Left kidney (tissue), 2 donors: ENCODE results near the gene C14orf119. TPM values are rescaled to one million over a fixed set of nuclear protein-coding genes. Genes with fewer than 3 reads are reported as not detected.

ENCODE experiments used
- DNase-seq: peaks from one replicate; pipeline ENCODE4 v3.0.0-alpha.2; 2013
- polyA plus RNA-seq: library from polyadenylated mRNA; unstranded; fragments of 120-200 nt; gene quantifications from one replicate; pipeline ENCODE4 v1.2.1, GENCODE V29; 2013; ENCODE audit not compliant: insufficient read length

Gene C14orf119
- polyA plus RNA-seq, 1 donor, result 76.1 TPM

DNA sequence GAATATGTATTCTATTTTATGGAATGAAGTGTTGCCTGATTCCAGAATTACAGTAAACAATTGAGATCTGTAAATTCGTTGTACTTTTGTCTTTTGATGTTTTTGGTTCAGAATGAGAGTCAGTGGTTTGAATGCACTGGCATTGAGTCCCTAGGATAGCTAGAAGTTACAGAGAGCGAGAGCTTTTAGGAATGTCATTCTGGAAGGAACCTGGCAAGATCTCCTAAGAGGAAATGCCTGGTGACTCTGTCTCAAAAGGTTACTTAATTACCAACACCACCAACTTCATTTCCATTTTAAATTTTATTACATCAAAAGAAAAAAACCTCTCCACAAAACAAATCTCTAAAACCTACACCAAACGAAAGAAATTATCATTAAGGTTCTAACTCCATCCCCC, 29.7 kb downstream of the C14orf119 start:
- no peak for DNase-seq

DNA sequence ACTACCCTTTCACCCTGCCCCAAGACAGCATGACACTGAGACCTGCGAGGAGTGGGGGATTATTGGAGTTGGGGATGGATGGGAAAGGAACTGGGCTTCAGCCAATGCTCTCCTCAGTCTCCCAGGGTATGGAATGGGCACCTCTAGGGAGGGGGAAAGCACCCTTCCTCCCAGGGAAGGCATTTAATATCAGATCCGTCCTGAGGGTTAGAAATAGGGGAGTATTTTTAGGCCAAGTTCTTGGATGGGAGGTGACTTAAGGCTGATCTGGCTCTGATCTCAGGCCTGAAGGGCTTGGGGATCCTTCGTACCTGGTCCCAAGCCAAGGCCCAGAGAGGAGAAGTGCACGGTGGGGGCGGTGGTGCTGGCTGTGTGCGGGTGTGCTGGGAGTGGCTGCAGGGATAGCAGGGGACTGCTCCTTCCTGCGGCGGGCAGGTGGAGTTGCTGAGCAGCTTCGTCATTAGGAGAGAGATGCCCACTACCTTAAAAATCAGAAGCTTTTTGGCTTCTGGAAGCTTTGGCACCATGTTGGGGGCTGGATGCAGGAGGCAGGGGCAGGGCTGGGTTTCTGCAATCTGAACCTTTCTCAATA, 30.7 kb downstream of the C14orf119 start:
- no peak for DNase-seq

DNA sequence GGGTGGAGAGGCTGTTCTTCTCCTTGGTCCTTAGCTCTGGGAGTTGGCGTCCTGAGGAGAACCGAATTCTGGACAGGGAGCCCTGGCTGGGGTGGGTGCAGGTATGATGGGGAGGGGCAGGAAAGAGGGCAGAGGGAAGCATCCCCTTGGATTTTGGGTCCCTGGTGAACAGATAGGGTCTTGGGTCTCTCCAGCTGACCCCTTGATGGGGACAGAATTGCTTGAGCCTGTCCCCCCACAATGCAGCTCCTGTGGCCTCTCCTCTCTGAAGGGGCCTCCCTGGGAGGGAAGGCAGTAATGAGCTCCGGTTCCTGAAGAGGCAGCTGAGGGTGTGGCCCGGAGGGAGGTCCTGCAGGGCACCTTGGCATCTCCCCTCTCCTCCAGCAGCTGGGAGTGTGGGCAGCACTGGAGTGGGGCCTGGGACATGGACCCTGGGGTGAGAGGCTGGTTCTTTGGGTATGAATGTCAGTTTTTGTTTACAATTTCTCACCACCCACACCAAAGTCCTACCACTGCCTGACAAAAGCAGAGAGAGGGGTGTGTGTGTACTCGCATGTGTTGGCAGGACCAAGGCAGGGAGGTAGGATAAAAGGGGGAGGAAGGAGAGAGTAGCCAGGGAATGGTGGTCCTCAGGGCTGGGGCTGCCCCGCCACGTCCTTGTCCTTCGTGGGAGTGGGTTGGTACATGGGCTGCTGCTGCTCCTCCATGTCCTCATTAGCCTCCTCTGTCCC, 31.4 kb downstream of the C14orf119 start:
- DNase-seq, result no peak

DNA sequence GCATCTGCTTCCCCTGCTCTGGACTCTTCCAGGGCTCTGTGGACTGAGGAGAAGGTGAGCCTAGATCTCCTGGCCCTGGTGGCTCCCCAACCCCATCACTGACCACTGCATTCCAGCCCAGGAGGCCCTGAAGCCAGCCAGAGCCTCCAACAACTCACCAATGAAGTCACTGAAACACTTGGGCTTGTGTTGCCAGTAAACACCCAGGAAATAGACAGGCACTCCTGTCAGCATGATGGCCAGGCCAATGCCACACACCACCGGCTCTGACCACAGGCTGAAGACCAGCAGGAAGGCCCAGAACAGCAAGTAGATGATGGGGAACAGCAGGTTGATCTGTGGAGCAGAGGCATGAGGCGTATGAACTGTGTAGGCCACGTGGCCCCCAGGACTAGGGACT, 32.6 kb downstream of the C14orf119 start:
- DNase-seq, result no peak

DNA sequence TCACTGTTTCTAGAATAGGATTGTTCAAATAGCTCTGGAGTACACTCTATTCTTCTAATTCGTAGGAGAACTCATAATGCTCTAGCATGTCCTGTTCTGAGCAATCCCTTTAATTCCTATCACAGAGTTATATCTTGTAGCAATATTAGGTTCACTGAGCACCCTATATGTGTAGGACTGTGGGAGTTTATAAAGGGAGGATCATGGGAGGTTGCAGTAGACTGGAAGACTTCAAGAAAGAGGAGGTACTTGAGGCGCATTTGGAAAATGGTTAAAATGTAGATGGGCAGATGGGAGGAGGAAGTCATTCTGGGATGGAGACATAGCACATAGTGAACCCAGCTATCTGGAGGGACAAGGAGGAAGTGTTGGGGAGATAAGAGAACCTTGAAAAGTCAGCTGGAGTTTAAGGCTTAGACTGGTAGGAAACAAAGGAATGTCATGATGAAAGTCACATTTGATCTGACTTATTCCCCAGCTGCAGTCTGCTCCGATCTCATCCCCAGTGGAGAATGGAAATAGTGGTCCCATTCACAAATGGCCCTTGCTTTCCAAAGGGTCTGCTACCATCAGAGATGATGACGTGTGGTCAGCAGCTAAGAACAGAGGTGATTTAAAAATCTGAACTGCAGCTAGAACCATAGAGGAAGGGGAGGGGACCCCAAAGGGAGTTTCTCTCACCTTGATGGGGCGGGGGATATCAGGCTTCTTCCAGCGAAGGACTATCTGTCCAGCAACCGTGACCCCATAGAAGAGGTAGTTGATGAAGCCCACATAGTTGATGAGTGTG, 33.9 kb downstream of the C14orf119 start:
- no peak for DNase-seq

DNA sequence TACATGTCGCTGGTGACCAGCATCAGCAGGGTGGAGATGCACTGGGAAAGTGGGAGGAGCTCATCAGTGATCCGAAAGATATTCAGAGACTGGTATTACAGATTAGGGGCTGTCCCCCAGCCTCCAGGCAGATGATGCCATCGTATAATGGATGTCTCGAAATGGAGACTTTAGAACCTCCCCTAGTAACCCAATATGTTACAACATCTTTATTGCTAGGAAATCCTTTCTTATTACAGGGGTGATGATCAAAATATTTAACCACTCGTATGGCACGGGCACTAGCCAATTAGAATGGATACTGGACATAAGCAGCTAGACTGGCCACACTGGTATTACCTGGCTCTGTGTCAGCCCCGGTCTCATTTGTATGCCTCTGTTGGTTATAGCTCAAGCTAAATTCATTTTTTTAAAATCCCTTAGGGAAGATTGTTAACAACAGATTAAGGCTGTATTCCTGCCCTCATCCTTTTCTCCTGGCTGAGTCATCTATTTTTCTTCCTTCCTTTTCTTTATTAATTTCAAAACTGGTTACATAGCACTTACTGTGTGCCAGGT, 34.5 kb downstream of the C14orf119 start:
- DNase-seq, result no peak

DNA sequence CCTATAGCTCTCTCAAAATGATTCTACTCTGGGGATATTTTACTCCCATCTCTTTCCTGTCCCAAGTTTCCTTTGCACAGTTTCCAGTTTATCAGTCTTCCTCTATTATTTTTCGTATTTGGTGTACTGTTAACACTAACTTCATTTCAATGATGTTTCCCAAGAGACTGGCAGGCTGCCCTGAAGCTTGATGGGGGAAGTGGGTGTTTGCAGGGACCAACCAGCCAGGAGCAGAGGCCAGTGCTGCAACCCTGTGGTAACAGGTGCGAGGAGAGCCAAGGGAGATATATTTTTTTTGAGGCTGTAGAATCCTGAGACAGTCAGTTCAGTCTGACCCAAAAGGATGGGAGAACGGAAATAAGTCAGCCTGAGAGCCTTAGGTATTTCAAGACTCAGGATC, 35.6 kb downstream of the C14orf119 start:
- no peak for DNase-seq

DNA sequence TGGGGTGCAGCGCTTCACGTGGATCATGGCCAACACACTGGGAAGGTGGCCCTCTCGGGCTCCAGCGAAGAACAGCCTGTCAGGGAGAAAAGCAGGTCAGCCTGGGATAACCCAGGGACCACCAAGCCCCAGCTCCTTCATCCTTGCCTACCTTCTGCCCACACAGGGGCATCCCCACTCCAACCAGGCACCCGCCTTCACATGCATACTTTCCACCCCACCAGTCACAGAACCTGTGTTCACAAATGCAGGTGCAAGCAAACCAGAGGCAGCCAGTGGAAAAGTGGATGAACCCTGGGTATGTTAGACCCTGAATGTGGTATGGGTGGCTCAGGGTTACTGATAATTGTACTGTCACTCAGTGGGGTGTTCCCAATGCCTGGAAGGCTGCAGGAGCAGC, 36.2 kb downstream of the C14orf119 start:
- no peak for DNase-seq

DNA sequence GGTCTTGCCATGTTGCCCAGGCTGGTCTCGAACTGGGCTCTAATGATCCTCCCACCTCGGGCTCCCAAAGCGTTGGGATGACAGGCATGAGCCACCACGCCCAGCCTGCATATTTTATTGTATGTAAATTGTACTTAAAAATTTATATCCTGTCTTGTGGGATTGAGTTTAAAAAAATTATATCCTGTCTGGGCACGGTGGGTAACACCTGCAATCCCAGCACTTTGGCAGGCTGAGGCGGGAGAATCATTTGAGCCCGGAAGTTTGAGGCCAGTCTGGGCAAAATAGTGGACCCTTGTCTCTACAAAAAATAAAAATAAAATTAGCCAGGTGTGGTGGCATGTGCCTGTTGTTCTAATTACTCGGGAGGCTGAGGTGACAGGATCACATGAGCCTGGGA, 37.7 kb downstream of the C14orf119 start:
- DNase-seq, result no peak

DNA sequence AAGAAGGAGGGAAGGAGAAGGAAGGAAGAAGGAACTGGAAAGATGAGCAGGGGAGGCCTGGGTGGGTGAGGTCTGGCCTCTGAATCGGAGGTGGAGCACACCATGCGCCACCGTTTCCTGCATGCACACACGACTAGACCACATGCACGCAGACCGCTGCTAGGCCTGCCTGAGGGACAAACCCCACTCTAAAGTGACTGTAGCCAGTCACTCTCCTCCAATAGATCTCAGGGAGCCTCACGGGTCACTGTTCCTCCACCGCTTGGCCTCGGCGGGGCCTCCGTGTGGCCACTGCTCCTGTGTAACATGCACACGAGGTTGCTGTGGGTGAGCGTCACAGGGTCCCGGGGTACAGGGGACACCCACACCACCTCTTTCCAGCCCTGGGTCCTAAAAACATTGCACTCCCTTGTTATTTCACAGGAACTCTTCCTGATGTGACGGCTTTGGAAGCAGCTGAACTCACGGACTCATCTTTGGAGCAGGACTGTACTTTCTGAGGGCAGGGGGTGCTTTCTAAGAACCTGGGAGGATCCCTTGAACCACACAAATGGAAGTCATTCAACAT, 41.3 kb downstream of the C14orf119 start:
- no peak for DNase-seq

DNA sequence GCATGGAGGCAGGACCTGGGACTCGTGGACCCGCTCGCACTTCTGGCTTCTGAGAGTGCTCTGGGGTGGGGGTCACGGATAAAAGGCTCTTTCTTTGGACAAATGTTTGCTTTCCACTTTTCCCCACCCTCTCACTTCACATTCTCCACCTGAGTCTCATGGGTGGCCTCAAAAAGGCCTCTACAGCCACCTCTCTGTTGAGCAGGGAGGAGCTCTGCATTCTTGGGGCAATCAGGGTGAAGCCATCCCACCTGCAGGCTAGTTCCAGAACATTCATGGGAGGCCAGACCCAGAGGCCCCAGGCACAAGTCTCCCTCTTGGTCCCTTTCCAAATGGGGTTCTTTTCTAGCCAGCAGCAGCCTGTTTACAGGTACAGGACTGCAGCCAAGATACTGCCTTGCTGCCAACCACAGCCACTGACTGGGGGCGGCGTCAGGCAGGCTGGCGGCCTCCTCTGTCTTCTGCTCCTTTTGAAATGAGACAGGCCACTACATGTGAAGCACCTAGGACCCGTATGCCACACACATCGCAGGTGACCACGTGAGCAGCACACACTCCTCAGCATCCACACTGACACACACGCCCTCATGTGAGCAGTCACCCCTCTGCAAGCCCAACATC, 42.0 kb downstream of the C14orf119 start:
- no peak for DNase-seq

DNA sequence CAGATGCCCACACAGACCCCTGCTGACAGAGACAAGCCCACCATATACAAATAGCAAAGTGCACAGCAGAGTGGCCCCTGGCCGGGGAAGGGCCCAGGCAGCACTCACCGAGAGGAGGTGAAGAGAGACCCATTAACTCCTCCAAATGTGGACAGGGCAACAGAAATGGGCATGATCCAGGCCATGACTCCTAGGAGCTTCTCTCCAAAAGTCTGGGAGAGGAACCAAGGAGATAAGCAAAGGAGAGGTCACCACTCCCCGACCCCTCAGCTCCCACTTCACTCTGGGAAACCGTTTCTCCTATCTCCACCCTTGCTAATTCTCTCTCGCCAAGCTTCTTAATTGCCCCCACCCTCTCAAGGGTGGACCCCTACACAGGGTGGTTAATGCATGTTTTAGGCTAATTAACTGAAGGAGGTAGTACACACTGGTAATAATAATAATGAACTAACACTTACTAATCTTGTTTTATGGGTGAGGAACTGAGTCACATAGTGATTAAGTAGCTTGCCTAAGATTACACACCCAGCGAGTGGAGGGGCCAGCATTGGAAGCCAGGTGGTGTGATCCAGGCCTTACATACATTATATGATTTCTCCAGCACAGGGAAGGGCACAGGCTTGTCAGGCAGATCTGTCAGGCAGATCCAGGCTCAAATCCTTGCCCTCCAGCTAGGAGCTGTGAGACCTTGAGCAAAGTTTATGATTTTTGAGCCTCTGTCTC, 42.7 kb downstream of the C14orf119 start:
- no peak for DNase-seq

DNA sequence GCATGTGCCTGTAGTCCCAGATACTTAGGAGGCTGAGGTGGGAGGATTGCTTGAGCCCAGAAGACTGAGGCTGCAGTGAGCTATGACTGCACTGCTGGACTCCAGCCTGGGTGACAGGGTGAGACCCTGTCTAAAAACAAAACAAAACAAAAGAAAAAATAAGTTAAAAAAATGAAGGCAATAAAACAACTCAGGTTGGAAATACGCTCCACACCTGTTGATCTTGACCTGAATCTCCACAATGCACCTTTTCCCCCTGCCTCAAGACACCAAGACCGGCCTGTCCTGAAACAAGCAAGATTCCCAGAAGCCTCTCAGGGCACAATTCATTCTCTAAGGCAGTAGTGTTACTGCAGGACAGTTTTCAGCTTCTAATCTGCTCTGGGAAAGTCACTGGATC, 44.6 kb downstream of the C14orf119 start:
- no peak for DNase-seq

DNA sequence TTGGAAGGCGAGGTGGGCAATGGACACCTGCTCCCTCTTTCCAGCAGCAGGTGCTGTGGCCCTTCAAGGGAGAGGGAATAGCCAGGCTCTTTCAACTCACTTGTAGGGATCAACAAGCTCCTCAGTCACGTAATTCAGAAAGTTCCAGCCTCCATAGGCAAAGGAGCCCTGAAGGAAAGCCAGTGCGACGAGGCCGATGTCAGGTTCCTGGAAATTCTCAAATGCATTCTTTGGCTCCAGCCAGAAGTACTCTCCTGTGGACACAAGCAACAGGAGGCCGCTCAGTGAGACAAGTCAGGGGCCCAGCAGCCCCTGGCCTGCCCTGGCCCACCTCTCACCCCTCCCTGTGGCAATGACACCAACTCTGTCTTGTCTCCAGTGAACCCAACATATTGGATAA, 45.1 kb downstream of the C14orf119 start:
- DNase-seq, result no peak

DNA sequence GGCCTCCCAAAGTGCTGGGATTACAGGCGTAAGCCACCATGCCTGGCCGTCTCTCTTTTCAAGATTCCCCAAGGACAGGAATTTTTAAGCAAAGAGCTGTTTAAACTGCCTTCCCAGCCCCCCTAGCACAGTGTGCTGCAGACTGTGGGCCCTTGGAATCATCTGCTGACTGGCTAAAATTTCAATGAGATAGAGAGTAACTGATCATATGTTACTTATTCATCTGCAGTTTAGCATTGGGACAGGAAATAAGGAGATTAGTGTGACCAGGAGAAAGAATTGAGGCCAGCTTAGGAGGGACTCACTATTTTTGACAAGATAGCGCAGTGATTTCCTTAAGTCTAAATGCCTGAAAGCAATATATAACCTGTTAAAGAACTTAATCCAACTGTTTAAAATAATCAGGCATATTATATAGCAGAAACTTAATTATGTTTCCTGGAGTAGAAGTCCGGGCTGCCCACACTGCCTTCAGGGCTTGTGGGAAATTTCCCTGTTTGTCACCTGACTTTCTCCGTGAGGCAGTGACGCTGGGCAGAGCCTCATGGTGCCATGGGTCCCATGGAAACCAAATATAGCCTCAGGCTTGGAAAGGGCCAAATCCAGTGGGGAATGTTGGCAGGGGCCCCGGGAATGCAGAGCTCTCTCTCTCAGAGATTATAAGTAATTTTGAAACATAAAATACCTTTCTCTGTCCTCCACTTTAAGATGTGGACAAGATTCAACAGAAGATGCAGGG, 46.6 kb downstream of the C14orf119 start:
- no peak for DNase-seq

DNA sequence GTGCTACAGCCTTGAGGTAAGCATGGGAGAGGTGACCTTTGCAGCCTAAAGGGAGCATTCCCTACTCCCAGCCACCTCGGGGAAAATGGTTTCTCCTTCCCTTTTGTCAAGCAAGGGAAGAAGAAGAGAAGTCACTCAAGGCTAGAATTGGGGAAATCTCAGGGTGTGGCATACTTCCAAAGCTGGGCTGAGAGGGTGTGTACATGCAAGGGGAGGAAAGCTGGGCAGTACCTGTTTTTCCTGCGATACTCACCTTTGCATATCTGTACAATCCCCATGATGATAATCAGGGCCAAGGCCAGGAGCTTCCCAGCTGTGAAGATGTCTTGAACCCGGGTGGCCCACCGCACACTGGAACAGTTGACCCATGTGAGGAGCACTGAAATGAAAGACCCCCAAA, 47.5 kb downstream of the C14orf119 start:
- no peak for DNase-seq

DNA sequence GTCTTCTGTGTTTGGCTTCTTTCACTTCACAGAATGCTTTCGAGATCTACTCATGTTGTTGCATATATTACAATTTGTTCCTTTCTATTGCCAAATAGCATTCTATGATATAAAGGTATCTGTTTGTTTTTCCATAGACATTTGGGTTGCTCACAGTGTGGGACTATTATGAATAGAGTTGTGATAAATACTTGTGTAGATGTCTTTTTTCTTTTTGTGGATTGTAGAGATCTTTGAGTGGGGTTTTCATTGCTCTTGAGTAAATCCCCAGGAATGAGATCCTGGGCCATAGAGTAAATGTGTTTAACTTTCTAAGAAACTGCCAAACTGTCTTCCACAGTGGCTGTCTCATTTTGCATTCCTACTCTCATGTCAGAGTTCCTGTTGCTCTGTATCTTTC, 48.6 kb downstream of the C14orf119 start:
- DNase-seq, result no peak

DNA sequence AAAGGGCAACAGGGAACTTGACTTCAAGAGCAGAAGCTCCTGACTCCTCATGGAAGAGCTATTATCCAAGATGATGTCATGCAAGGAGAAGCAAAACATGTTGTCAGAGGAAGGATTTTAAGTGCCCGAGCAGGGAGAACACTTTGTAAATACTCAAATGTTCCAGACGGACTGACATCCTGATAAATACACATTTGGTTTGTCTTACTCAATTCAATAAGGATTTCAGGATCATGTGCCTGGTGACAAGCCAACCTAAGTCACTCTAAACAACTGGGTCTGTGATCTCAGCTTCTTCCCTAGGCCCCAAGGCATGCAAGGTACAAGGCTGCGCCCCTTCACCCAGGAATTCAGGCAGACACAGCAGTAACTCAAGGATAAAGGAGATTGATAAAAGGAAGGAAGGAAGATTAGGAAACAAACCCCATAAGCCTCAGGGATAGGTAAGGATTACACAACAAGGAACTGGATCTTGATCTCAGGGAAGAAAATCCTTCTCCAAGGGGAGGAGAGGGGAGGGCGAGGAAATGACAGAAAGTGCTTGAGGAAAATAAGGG, 50.6 kb downstream of the C14orf119 start:
- no peak for DNase-seq

DNA sequence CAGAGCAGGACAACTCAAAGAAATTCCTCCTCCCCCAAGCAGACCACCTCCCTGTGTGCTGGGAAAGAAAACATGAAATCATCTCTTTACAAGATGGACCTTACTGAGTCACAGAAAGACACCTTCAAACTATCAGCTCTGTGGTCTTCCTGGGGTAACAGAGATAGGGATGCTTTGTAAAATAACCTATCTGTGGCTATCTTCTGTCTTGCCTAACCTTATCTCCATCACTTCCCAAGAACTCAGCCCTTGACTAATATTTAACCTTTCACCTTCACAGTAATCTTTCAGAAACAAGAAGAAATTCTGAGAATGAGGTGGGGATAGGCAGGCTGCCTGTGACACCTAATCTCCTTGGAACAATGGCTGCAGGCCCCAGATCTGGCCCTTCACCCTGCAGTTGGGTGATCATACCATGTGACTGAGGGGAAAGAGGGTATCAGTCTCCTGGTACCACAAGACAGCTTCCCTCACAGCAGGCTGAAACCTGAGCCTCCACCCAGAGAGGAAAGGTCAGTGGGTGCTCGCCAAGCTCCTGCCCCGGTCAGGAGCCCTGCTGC, 51.1 kb downstream of the C14orf119 start:
- no peak for DNase-seq

DNA sequence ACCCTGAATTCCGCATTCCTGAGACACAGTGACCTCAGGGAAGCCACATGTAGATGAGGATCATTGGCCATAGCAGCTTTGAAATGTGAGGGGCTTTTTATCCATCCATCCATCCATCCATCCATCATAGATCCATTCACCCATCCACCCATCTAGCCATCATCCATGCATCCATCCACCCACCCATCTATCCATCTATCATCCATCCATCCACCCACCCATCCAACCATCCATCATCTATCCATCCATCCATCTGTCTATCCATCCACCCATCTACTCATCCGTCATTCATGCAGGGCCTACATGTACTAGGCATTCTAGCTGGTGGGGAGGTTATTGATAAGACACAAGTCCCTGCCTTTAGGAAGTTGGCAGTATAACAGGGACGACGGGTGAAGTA, 51.7 kb downstream of the C14orf119 start:
- no peak for DNase-seq
